ENCODE data around the gene ACAA2. TPM values are rescaled to one million over a fixed set of nuclear protein-coding genes. Genes with fewer than 3 reads are reported as not detected.

Gene ACAA2
- polyA plus RNA-seq, 3 donors = 20.8 to 109 (median 97.6) TPM

DNA sequence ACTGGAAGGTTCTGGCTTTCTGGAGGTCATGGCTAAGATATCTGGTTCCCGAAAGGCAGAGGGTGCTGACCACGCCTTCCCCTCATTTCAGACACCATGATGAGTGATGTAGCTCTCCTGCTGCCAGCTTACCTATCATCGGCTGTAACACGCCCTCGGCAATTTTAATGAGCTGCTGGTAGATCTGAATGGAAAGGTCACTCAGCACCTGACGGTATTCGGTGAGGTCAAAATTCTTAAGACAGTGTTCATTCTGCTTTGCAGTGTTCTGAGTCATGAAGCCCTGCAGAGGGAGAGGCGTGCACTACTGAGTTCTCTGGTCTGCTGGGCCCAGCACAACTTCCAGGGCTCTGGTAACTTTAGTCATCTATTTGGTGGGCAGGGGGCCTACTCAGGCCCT lies 25.7 kb upstream of the ACAA2 start:
- no peak overlapping the region for H3K4me2 ChIP-seq (replicated peaks; ENCODE audit: extremely low read depth, low read length, poor library complexity, severe bottlenecking)
- H3K9me3 ChIP-seq (replicated peaks in 1 of 2; ENCODE audit: control insufficient read depth in 1 of 2, insufficient read depth in 1 of 2, low read length in 2 of 2) = no peaks in the 10 kb centered on the region
- H3K4me3 ChIP-seq (replicated peaks in 1 of 3; ENCODE audit: low read depth in 2 of 3, low read length in 3 of 3) = no peak overlapping the region
- peaks cover 0 to 5% (median 4%) of the 10 kb centered on the region in 3 donors for H3K27me3 Mint-ChIP-seq (ENCODE audit: low read depth in 3 of 3)
- H3K79me2 ChIP-seq (ENCODE audit: insufficient read depth, low read length) = no peaks in the 10 kb centered on the region
- no peak overlapping the region for H2AFZ ChIP-seq (ENCODE audit: insufficient read depth, low read depth, low read length, poor library complexity, severe bottlenecking)
- H3K36me3 ChIP-seq (replicated peaks in 1 of 2; ENCODE audit: control insufficient read depth in 1 of 2, insufficient read depth in 2 of 2, low read length in 2 of 2) = no peaks in the 10 kb centered on the region
- no peaks in the 10 kb centered on the region for H3K36me3 Mint-ChIP-seq
- H4K20me1 ChIP-seq (ENCODE audit: insufficient read depth, low read length) = no peaks in the 10 kb centered on the region
- peaks cover 0 to 2% (median 0%) of the 10 kb centered on the region in 7 donors for H3K9me3 Mint-ChIP-seq
- H3K27me3 ChIP-seq (ENCODE audit: control insufficient read depth in 2 of 2, insufficient read depth in 2 of 2, low read length in 2 of 2) = no peaks in the 10 kb centered on the region
- H3K27ac ChIP-seq (ENCODE audit: low read depth in 1 of 2, low read length in 2 of 2) = no peak overlapping the region
- TF ChIP-seq, protein P1, sequence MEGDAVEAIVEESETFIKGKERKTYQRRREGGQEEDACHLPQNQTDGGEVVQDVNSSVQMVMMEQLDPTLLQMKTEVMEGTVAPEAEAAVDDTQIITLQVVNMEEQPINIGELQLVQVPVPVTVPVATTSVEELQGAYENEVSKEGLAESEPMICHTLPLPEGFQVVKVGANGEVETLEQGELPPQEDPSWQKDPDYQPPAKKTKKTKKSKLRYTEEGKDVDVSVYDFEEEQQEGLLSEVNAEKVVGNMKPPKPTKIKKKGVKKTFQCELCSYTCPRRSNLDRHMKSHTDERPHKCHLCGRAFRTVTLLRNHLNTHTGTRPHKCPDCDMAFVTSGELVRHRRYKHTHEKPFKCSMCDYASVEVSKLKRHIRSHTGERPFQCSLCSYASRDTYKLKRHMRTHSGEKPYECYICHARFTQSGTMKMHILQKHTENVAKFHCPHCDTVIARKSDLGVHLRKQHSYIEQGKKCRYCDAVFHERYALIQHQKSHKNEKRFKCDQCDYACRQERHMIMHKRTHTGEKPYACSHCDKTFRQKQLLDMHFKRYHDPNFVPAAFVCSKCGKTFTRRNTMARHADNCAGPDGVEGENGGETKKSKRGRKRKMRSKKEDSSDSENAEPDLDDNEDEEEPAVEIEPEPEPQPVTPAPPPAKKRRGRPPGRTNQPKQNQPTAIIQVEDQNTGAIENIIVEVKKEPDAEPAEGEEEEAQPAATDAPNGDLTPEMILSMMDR (IDR thresholded peaks at IDR 0.05) = no peak
- H3K27ac Mint-ChIP-seq = no peak overlapping the region
- no peaks in the 10 kb centered on the region for H3K4me1 ChIP-seq (ENCODE audit: control insufficient read depth in 1 of 2, insufficient read depth in 2 of 2, low read length in 2 of 2)
- DNase-seq = no peak
- intact Hi-C loops (cut with micrococcal nuclease) = no loop called here
- H3K4me1 Mint-ChIP-seq = no peaks in the 10 kb centered on the region
- WGBS (ENCODE audit: insufficient coverage) = 94% methylated on average over 8 of the region's 8 CpGs
- H3K9ac ChIP-seq (ENCODE audit: insufficient read depth, low read length, poor library complexity, severe bottlenecking) = no peak overlapping the region
- no peak overlapping the region for H3K4me3 Mint-ChIP-seq

- Histone ChIP-seq H3K27me3 (ENCODE audit: control insufficient read depth in 2 of 2, insufficient read depth in 2 of 2, low read length in 2 of 2) (peaks cover 0 to 2% of the 10 kb centered on the region in 2 donors), H2AFZ (ENCODE audit: insufficient read depth, low read depth, low read length, poor library complexity, severe bottlenecking) (no peak overlapping the region), H3K9ac (ENCODE audit: insufficient read depth, low read length, poor library complexity, severe bottlenecking) (no peak overlapping the region), H3K4me3 (replicated peaks in 1 of 3; ENCODE audit: low read depth in 2 of 3, low read length in 3 of 3) (no peak overlapping the region), H3K4me2 (replicated peaks; ENCODE audit: extremely low read depth, low read length, poor library complexity, severe bottlenecking) (no peak overlapping the region), H3K9me3 (replicated peaks in 1 of 2; ENCODE audit: control insufficient read depth in 1 of 2, insufficient read depth in 1 of 2, low read length in 2 of 2) (no peaks in the 10 kb centered on the region), H3K36me3 (replicated peaks in 1 of 2; ENCODE audit: control insufficient read depth in 1 of 2, insufficient read depth in 2 of 2, low read length in 2 of 2) (no peaks in the 10 kb centered on the region), H3K79me2 (ENCODE audit: insufficient read depth, low read length) (no peaks in the 10 kb centered on the region), H3K27ac (ENCODE audit: low read depth in 1 of 2, low read length in 2 of 2) (no peak overlapping the region), H4K20me1 (ENCODE audit: insufficient read depth, low read length) (no peaks in the 10 kb centered on the region), H3K4me1 (ENCODE audit: control insufficient read depth in 1 of 2, insufficient read depth in 2 of 2, low read length in 2 of 2) (no peaks in the 10 kb centered on the region)
- Mint-ChIP-seq H3K4me1 (no peaks in the 10 kb centered on the region), H3K9me3 (peaks cover 0 to 3% (median 0%) of the 10 kb centered on the region in 7 donors), H3K27ac (no peak overlapping the region), H3K27me3 (ENCODE audit: low read depth in 3 of 3) (peaks cover 0 to 8% (median 5%) of the 10 kb centered on the region in 3 donors), H3K36me3 (no peaks in the 10 kb centered on the region), H3K4me3 (no peak overlapping the region)
- DNase-seq = no peak
- WGBS (ENCODE audit: insufficient coverage) = 100% methylated on average over 1 of the region's 4 CpGs
- TF ChIP-seq, protein P1 (IDR thresholded peaks at IDR 0.05) = no peak
- intact Hi-C loops (cut with micrococcal nuclease) = no loop called here
These were observed 25.0 kb upstream of the ACAA2 start for GRCh38 chr18:49838381-49838780.
